Fibroblast of peridontal ligament (primary cell): ENCODE measurements around the gene CHRM3.

Experiments used
- DNase-seq: peaks from one replicate; pipeline ENCODE4 v3.0.0-alpha.2; 2010; ENCODE audit errors: extremely low read depth

CHRM3 gene

DNA sequence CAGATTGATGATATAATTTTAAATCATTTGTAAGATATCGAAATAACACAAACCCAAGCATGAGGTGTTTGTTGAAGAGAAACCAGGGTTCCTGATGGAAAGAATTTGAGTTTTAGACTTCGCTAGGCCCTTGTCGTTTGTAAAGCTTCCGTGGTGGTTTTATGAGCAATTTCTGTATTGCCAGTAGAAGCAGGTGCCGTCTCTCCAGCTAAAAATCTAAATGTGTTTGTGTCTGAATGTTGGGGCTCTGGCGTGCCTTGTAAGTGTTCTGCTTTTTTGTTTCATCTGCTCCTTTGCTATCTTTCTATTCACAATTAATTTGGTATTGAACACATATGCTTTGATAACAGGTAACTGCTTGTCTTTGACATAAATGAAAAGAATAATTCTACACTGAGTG, 27.5 kb downstream of the CHRM3 start:
- DNase-seq = no peak

DNA sequence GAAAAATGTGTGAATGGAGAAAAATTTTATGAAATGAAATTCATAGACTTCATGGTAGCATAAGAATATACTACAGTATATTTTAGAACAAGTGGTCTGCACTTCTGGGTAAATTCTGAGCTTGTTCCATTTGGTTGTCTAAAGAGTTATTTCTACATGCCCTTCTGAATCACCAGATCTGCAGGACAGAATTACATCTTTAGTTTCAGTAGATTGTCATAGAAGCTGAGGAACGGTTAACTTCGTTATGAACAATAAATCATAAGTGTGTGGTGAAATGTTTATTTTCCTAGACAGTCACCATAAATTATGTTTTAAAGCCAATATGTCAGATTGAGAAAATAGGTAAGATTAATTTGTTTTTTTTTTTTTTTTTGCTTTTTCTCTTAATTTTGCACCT, 30.9 kb downstream of the CHRM3 start:
- DNase-seq = no peak

DNA sequence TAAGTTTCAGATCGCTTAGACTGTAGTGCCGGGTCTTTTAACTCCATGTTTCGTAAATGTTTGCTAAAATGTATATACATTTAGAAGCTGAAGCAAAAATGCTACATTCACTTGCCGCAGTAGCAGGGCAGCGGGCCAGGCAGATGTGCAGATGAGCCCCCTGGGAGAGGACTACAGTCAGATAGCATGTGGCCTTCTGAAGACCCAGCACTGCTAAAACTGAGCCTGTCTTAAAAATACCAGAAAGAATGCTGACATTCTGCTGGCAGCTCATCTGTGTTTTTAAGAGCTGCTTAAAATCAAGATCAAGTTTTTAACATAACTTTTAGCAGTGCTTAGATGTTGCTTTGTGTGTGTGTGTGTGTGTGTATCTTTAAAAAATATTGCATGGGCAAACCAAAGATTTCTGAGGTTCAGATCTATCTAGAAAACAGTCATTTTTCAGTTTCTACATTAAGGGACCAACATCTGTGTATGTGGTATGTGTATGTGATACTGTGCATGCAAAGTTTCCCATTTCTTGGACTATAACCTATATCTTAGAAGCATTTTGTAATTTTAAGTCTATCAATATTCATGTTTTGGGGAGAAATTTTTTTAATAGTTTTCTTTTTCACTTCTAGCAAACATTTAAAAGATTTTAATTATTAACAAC, 31.7 kb downstream of the CHRM3 start:
- DNase-seq = no peak

DNA sequence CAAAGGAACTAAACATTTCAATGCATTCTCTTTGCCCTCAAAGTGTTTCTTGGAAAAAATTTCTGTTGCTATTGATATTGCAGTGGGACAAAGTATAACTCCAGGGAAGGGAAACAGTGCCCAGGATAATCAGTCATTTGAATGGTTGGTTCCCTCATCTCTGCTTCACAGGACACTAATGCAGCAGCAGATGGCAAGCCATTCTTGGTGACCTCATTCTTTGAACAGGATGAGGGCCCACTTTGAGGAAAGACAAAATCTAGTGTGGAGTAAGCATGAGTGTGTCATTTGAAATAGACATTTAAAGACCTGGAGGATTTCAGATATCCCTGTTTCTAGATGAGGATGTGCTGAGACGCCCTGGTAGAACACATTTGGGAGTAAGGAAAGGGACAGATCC, 32.3 kb downstream of the CHRM3 start:
- no peak for DNase-seq

DNA sequence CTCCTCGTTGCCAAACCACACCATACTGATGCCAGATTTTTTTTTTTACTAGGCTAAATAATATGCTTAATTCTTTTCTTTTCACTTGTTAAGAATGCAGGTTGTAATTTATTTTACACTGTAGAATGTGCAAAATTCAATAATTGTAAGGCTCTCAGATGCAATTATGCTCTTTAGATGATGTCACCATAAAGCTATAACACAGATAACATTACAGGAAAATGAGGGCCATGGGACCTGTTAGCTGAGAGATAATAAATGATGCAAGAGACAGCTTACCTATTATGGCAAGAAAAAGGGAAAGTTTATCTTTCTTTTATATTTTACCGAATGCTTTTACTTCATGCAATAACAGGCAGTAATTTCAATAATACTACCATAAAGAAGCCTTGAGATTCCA, 35.4 kb downstream of the CHRM3 start:
- DNase-seq = no peak

DNA sequence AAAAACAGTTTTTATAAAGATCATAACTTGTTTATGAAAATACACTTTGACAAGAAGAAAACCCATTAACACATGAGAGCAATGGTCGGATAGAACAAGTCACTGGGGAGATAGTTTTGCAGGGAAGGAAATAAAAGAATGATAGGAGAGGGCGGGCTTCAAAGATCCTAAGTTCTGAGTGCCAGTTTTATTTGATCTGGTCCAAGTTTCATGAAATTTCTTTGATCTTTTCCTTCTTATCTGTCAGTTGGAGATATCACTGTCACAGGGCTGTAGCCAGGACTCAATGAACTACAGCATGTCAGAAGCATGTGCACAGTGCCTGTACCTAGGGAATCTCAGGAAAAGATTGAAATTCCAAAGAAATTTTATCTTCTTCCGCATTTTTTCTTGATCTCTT, 36.5 kb downstream of the CHRM3 start:
- DNase-seq = no peak

DNA sequence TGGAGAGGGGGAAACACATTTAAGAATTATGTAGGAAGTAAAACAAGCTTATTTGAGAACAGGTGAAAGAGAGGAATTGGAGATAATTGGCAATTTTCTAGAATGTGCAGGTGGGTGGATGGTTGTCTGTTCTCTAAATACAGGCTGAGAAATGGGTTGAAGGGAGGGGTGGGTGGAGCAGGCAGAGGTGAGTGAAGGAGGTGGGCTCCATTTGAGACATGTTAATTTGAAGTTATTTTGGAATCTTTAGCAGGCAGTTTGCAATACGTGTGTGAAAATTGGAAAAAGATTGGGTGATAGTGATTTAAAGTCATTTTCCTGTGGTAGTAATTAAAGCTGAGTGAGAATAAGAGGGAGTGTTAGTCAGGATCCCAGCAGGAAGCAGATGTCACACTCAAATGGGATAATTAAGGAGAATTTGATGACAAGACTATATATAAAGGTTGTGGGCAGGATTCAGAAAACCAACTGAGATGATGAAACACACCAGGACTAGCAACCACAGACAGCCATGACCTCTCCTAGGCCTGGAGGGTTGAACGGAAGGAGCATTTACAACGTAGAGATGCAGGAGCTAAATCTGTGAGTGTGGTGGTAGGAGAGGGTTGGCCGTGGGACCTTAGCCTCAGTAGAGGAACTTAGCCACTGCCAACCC, 40.6 kb downstream of the CHRM3 start:
- DNase-seq = no peak

DNA sequence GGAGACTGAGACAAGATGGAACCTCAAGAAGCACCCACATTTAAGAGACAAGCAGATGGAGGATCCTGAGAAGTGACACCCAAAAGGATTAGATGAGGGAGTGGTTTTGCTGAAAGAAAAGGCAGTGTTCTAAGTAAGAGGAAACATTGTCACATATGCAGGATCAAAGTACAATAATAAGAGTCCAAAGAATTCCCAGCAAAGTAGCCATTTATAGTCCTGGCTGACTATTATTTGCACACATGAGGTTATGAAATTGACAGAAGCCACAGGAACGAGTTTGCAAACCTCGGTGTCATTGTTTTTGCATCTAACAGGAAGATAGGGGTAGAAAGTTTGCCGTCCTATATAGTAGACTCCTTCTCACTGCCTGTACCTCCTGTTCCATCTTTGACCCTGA, 41.3 kb downstream of the CHRM3 start:
- DNase-seq = no peak

DNA sequence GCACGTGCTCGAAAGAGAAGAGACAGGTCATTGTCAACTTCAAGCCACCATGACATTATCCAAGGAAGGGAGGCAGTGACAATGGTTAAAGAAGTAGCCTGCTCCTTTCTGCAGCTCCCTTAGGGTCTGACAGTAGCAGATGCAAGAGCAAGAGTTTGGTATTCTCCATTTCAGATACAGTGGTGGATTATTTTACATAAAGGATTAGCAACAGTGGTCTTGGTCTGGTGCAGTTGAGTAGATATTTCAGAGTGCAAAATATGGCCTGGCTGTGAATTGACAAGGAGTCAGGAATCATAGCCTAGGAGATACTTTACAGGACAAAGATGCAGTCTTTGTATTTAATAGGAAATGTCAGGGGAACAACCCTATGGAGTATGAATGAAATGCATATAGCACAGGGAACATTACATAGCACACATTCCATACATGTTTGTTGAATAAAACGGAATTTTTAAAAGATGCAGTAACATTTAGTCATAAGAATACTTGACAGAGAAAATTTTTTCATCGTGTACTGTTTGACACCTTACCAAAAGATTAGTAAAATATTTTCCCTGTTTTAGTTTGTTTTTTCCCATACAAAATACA, 41.8 kb downstream of the CHRM3 start:
- no peak for DNase-seq

DNA sequence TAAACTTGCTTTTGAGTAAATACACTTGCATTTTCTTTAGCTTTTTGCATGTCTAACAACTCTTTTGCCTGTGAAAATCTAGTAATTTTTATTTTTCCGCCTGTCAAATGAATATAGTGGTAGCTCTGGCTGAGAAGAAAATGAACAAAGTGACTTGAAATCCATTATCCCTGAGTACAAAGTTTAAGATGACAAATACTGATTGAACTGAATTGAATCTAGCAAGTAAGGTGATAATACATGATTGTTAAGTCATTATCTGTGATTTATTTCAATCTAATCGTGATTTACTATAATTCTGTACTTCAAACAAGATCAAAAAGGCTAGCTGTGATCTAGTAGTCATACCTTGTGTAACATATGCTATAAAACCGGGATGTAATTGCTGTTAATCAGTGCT, 42.8 kb downstream of the CHRM3 start:
- no peak for DNase-seq

DNA sequence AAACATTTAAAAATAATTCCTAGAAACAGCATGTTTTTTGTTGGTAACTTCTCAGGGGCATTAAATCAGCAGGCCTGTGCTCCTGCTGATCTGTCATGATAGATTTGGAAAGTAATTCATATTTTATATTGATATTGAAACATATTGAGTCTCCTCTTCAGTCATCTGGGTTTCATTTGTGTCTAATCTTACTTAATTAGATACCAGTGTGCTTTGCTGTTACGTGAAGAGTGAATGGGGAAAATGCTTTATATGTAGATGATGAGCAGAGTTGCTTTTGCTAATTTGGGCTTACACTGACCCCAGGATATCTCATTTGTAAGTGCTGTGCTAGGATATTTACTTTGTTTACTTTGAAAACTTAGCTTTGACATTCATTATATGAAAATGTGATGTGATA, 45.9 kb downstream of the CHRM3 start:
- no peak for DNase-seq

DNA sequence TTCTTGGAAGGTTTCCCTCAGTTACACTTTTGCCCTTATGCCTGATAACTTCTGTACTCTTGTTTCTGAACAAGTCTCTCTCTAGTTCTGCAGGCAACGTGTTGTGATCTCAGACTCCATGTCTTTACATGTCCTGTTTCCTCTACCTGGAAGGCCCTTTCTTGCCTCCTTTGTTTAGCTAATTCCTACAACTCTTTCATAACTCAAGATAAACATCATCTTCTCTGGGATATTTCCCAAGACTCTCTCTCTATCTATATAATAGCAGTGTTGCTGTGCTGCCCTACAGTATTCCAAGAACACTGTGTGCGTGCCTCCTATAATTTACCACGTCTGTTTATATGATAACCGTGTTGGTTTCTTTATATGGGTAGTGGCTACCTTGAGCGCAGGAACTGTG, 47.8 kb downstream of the CHRM3 start:
- no peak for DNase-seq
